Mucosa of descending colon (tissue), 3 donors: ENCODE measurements around the gene PLD1. TPM values are rescaled to one million over a fixed set of nuclear protein-coding genes. Genes with fewer than 3 reads are reported as not detected.
A peak's percentile ranks its signal among the peaks of the same experiment; 100 is the strongest.

ENCODE experiments used
- ATAC-seq: fragments of 200-7000 bp; cut with Tn5 transposase; one replicate; pipeline ENCODE4 v1.9.1; 2020; ENCODE audit warnings: mild to moderate bottlenecking, moderate library complexity
- DNase-seq, 3 donors: peaks; one replicate each; pipeline ENCODE4 v3.0.0-alpha.2; 2020
- H3K36me3 ChIP-seq: fragments of 200-600 bp; one replicate; pipeline ENCODE4 v1.8.0; 2021; ENCODE audit warnings: low read depth, mild to moderate bottlenecking
- H3K4me1 ChIP-seq: fragments of 200-600 bp; one replicate; pipeline ENCODE4 v1.8.0; 2021; ENCODE audit warnings: low read depth, mild to moderate bottlenecking
- H3K4me3 ChIP-seq: fragments of 200-600 bp; one replicate; pipeline ENCODE4 v1.8.0; 2021; ENCODE audit warnings: mild to moderate bottlenecking
- H3K9me3 ChIP-seq: fragments of 200-600 bp; one replicate; pipeline ENCODE4 v1.8.0; 2021; ENCODE audit warnings: mild to moderate bottlenecking
- CTCF ChIP-seq: fragments of 200-600 bp; IDR thresholded peaks from one replicate; pipeline ENCODE4 v1.8.0; 2022; ENCODE audit warnings: antibody characterized with exemption, mild to moderate bottlenecking
- intact Hi-C, 2 donors: fragments of 100-400 bp; cut with DNase I in 1 of 2; cut with micrococcal nuclease in 1 of 2; formaldehyde crosslinking; loops; one replicate each; pipeline versions ENCODE4 v1.11.0 to v1.11.1; 2022; cut with DNase I, micrococcal nuclease
- total RNA-seq, 3 donors: library from RNA; stranded (reverse); fragmentation: NEBNext Ultra II Directional in 2 of 3; extraction: Animal tissue kit (Norgen Biotek cat#: 25700) in 2 of 3; gene quantifications; one replicate each; pipeline versions ENCODE4 v1.2.1 to v1.2.4, GENCODE V29; 2021 to 2023
- donor health status: DM: no; HTN: no; CAD: no; lungs with moderate emphysema.
- donor health status: DM: no; HTN: no; CAD: no.
- donor health status: DM: no; HTN: yes; CAD: no.

PLD1 gene
- total RNA-seq, 3 donors from 2014 or later = 46.6 to 105 (median 65.1) TPM

DNA sequence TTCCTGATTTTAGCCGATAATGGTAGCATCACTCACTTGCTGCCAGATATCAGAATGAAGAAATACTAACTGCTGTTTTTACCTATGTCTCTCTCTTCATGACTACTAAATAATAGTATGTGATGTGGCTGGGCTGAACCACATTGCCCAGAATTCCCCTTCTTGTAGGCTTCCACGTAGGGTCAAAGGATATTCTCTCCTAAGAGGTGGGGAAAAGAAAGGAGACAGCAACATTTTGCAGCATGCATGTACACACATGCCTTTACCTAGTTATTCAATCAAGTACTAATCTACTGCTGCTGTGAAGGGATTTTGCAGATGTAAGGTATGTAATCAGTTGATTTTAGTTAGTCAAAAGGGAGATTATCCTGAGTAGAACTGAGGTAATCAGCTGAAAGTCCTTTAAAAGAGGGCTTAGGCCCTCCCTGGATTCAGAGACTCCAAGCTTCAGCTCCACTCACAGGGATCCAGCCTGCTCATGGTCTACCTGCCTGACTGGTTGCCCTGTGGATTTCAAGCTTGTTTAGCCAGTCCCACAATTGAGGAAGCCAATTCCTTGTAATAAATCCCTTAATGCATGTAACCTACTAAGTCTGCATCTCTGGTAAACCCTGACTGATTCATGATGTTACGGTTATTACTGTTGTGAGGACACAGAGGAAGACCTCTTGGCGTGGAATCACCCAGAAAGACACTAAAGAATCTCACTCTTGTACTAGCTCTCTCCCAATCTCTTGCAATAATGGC, 20.4 kb downstream of the PLD1 start:
- Histone ChIP-seq H3K4me3 (no peak overlapping the region), H3K9me3 (no peaks in the 10 kb centered on the region), H3K4me1 (peaks cover 18% of the 10 kb centered on the region), H3K36me3 (no peaks in the 10 kb centered on the region)
- no peak for TF ChIP-seq CTCF
- DNase-seq = no peak
- no peak for ATAC-seq
- intact Hi-C loops = no loop called here

- ATAC-seq (peak; percentile 77), DNase-seq (no peak)
- no peaks in the 10 kb centered on the region for H3K36me3 ChIP-seq
- H3K9me3 ChIP-seq = no peaks in the 10 kb centered on the region
- no peak for TF ChIP-seq CTCF
- no peak overlapping the region for H3K4me3 ChIP-seq
- H3K4me1 ChIP-seq = peaks cover 18% of the 10 kb centered on the region
- intact Hi-C loops = no loop called here
Observed at GRCh38 chr3:171788546-171789351, 21.5 kb downstream of the PLD1 start.

- H3K9me3 ChIP-seq = no peaks in the 10 kb centered on the region
- peaks cover 18% of the 10 kb centered on the region for H3K4me1 ChIP-seq
- no peak for TF ChIP-seq CTCF
- ATAC-seq = no peak
- intact Hi-C loops = no loop called here
- no peak for DNase-seq
- no peaks in the 10 kb centered on the region for H3K36me3 ChIP-seq
- H3K4me3 ChIP-seq = no peak overlapping the region
Observed at GRCh38 chr3:171786997-171787396, 23.3 kb downstream of the PLD1 start.

GRCh38 chr3:171784937-171785336, 25.3 kb downstream of the PLD1 start:
- Histone ChIP-seq H3K4me3 (no peak overlapping the region), H3K9me3 (no peaks in the 10 kb centered on the region), H3K36me3 (no peaks in the 10 kb centered on the region), H3K4me1 (peaks cover 18% of the 10 kb centered on the region)
- intact Hi-C loops = no loop called here
- DNase-seq = no peak
- peak; percentile 21 for ATAC-seq
- no peak for TF ChIP-seq CTCF

- ATAC-seq (no peak), DNase-seq (no peak)
- intact Hi-C loops = no loop called here
- TF ChIP-seq CTCF = no peak
- H3K4me3 ChIP-seq = no peak overlapping the region
- H3K36me3 ChIP-seq = no peaks in the 10 kb centered on the region
- H3K9me3 ChIP-seq = no peaks in the 10 kb centered on the region
- H3K4me1 ChIP-seq = peaks cover 18% of the 10 kb centered on the region
Observed at GRCh38 chr3:171784387-171784786, 25.9 kb downstream of the PLD1 start.
